IPS-20b (cell line): ENCODE results near the gene EVL.

ENCODE experiments used
- H3K27ac ChIP-seq: one replicate; pipeline ENCODE4 v1.5.1; 2013; ENCODE audit warnings: low read length
- H3K27me3 ChIP-seq: 2 replicates; pipeline ENCODE4 v1.6.1; 2013; ENCODE audit warnings: mild to moderate bottlenecking, low read length, inconsistent platforms; ENCODE audit not compliant: insufficient read depth
- H3K36me3 ChIP-seq: 2 replicates; pipeline ENCODE4 v1.6.1; 2013; ENCODE audit warnings: low read depth, mild to moderate bottlenecking, inconsistent platforms, low read length, moderate library complexity; ENCODE audit not compliant: insufficient read depth
- H3K4me1 ChIP-seq: 2 replicates; pipeline ENCODE4 v1.6.1; 2013; ENCODE audit warnings: mild to moderate bottlenecking, control low read depth, inconsistent platforms, low read length, moderate library complexity; ENCODE audit not compliant: insufficient read depth
- H3K4me3 ChIP-seq: 2 replicates; pipeline ENCODE4 v1.5.1; 2013; ENCODE audit warnings: mild to moderate bottlenecking, low read length, inconsistent platforms
- H3K9ac ChIP-seq: 2 replicates; pipeline ENCODE4 v1.6.1; 2013; ENCODE audit warnings: low read depth, mild to moderate bottlenecking, inconsistent platforms, low read length, moderate library complexity
- H3K9me3 ChIP-seq: 2 replicates; pipeline ENCODE4 v1.6.1; 2013; ENCODE audit warnings: mild to moderate bottlenecking, low read depth, low read length, inconsistent platforms; ENCODE audit not compliant: insufficient read depth

Gene EVL

DNA sequence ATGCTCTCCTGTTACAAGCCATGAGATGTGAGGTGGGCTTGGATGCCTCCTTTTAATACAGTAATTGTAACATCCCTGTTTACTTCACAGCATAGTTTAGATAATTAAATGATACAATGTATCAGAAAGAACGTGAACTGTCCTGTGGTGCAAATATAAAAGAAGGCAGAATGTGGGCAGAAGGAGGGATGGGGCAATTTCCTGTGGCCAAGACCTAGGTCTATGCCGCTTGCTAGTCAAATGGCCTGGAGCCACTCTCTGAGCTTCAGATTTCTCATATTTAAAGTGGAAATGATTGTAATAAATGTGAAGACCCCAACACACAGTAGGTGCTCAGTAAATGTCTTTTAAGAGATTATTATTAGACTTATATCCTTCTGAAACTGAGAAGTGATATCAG lies 24.0 kb upstream of the EVL start:
- Histone ChIP-seq H3K27ac (no peak overlapping the region), H3K4me3 (no peak overlapping the region), H3K9ac (no peak overlapping the region), H3K4me1 (no peaks in the 10 kb centered on the region), H3K36me3 (no peaks in the 10 kb centered on the region), H3K27me3 (no peaks in the 10 kb centered on the region), H3K9me3 (no peaks in the 10 kb centered on the region)

DNA sequence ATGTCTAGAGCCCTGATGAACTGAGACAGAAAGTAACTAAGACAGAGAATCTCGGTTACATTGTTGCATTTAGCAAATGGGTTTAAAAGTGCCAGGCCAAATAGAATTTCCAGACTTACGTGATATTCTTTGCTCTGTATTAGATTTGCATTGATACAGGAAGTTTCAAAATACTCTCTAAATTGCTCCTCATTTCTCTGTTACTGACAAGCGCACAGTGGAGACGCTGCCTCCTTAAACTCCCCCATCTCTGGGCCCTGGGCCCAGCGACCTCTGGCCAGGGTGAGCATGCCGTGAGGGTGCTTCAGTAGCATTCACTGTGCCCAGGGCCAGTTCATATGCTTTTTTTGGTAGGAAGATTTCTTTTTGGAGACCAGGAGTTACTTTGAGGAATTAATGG lies 22.9 kb upstream of the EVL start:
- Histone ChIP-seq H3K27me3 (no peaks in the 10 kb centered on the region), H3K4me3 (no peak overlapping the region), H3K36me3 (no peaks in the 10 kb centered on the region), H3K9me3 (no peaks in the 10 kb centered on the region), H3K9ac (no peak overlapping the region), H3K27ac (no peak overlapping the region), H3K4me1 (no peaks in the 10 kb centered on the region)

DNA sequence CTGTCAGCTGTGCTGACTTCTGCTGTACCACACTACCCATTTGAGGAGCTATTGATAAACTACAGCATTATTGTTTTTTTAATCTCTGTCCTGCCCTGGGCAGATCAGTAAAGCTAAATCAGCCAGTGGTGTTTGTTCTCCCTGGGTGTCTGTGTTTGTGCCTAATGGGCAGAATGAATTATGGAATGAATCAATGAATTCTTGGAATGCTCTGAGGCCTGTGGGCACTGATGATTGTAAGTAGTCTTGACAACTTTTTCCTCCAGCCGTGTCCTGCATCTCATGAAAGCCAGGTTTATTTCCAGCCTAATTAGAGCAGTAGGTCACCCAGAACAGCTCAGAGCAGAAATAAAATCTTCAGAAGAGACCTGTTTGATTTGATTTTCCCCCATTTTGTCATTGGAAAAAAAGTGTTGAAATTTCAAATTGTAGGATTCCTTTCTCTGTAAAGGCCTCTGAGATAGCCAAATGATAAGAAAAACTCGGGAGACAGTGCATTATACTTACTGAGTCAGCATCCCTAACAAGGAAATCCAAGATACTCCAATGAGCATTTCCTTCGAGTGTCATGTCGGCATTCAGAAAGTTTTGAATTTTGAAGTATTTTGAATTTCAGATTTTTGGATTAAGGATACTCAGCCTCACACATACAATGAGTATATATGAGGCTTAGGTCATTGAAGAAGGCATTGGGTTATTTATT lies 19.4 kb upstream of the EVL start:
- Histone ChIP-seq H3K27me3 (no peaks in the 10 kb centered on the region), H3K27ac (no peak overlapping the region), H3K9ac (no peak overlapping the region), H3K4me1 (no peaks in the 10 kb centered on the region), H3K36me3 (no peaks in the 10 kb centered on the region), H3K4me3 (no peak overlapping the region), H3K9me3 (no peaks in the 10 kb centered on the region)

DNA sequence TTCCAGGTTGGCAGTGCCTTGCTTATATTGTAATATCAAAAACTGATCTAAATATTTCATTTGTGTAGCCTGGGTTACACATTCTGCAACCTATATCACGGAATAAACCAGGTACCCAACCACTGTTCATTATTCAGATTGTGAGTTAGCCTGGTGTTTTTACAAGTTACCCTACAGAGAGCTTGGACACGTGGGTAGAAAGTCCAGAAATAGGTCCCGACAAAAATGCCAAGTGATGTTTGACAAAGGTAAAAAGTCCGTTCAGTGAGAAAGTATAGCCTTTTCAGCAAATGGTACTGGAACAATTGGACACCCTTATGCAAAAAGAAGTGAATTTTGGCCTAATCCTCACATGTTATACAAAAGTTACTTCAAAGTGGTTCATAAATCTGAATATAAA lies 17.6 kb upstream of the EVL start:
- Histone ChIP-seq H3K9me3 (no peaks in the 10 kb centered on the region), H3K9ac (no peak overlapping the region), H3K27ac (no peak overlapping the region), H3K27me3 (no peaks in the 10 kb centered on the region), H3K4me3 (no peak overlapping the region), H3K36me3 (no peaks in the 10 kb centered on the region), H3K4me1 (no peaks in the 10 kb centered on the region)

DNA sequence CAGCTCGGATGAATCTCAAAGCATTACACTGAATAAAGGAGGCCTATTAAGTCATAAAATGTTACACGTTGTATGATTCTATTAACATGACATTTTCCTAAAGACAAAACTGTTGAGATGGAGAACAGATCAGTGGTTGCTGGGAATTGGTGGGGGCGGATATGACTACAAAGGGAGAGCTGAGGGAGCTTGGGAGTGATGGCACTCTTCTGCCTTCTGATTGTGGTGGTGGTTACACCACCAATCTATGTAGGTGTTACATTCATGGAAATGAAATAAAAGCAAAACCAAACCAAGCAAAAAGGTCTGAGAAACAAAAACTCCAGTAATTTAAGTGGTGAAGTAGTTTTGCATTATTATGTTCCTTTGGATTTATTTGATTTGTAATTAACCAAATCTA lies 16.4 kb upstream of the EVL start:
- Histone ChIP-seq H3K27me3 (no peaks in the 10 kb centered on the region), H3K4me3 (no peak overlapping the region), H3K4me1 (no peaks in the 10 kb centered on the region), H3K36me3 (no peaks in the 10 kb centered on the region), H3K9ac (no peak overlapping the region), H3K9me3 (no peaks in the 10 kb centered on the region), H3K27ac (no peak overlapping the region)

DNA sequence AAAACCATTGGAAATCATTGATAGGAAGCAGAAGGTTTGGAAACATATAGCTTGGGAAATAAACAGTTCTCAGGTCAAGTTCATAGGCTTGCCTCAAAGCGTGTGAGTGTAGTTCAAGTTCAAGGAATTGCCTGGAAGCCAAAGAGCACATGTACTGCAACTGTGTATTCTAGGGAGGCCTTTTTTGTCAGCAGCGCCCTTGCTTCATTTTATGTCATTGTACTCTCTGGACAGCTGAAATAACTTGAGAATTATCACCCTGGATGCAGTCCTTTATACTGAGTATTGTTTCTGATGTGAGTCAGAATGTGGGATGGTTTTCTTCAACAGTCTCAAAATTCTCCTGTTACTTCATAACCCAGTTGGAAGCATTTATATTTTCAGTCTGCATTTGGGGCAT lies 16.0 kb upstream of the EVL start:
- Histone ChIP-seq H3K36me3 (no peaks in the 10 kb centered on the region), H3K27ac (no peak overlapping the region), H3K9ac (no peak overlapping the region), H3K4me1 (no peaks in the 10 kb centered on the region), H3K27me3 (no peaks in the 10 kb centered on the region), H3K9me3 (no peaks in the 10 kb centered on the region), H3K4me3 (no peak overlapping the region)

DNA sequence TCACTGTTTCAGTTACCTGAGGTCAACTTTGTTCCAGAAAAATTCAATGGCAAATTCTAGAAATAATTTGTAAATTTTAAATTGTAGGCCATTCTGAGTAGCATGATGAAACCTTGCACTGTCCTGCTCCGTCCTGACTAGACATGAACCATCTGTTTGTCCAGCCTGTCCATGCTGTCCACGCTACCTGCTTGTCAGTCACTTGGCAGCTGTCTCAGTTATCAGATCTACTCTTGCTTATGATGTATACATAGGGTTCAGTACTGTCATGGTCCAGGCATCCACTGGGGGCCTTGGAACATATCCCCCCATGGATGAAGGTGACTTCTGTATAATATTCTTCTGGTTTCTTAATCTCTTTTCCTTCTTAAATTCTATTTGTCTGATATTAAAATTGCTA lies 14.1 kb upstream of the EVL start:
- Histone ChIP-seq H3K27ac (no peak overlapping the region), H3K9me3 (no peaks in the 10 kb centered on the region), H3K36me3 (no peaks in the 10 kb centered on the region), H3K27me3 (no peaks in the 10 kb centered on the region), H3K4me3 (no peak overlapping the region), H3K9ac (no peak overlapping the region), H3K4me1 (no peaks in the 10 kb centered on the region)

DNA sequence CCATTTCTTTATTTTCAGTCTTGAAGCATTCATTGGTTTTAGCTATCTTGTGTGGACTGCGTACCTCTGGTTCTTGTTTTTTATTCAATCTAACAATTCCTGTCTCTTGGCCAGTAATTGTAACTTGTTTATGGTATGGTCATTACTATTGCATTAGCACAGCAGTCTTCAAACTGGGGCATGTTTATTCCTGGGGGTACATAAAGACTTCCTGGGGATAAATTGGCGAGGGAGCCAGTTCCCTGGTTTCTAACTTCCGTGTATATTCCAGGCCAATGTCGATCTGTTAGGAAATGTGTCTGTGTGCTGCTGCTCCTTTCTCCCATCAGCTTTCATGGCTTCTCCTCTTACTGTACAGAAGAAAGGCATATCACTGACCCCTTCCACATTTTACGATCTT lies 13.7 kb upstream of the EVL start:
- Histone ChIP-seq H3K9me3 (no peaks in the 10 kb centered on the region), H3K4me1 (no peaks in the 10 kb centered on the region), H3K4me3 (no peak overlapping the region), H3K27me3 (no peaks in the 10 kb centered on the region), H3K27ac (no peak overlapping the region), H3K9ac (no peak overlapping the region), H3K36me3 (no peaks in the 10 kb centered on the region)

DNA sequence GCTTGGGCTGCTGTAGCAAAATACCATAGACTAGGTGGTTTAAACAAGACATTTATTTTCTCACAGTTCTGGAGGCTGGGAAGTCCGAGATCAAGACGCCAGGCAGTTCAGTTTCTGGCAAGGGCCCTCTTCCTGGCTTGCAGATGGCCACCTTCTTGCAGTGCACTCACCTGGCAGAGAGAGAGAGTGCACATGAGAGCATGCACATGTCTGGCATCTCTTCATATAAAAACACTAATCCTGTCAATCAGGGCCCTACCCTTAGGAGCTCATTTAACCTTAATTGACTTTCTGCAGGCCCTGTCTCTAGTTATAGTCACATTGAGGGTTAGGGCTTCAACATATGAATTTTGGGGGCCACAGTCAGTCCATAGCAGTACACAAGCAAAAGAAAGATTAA lies 12.4 kb upstream of the EVL start:
- H3K4me1 ChIP-seq: no peaks in the 10 kb centered on the region
- H3K27me3 ChIP-seq: no peaks in the 10 kb centered on the region
- no peaks in the 10 kb centered on the region for H3K36me3 ChIP-seq
- no peaks in the 10 kb centered on the region for H3K9me3 ChIP-seq
- H3K27ac ChIP-seq: no peak overlapping the region
- no peak overlapping the region for H3K4me3 ChIP-seq
- no peak overlapping the region for H3K9ac ChIP-seq

DNA sequence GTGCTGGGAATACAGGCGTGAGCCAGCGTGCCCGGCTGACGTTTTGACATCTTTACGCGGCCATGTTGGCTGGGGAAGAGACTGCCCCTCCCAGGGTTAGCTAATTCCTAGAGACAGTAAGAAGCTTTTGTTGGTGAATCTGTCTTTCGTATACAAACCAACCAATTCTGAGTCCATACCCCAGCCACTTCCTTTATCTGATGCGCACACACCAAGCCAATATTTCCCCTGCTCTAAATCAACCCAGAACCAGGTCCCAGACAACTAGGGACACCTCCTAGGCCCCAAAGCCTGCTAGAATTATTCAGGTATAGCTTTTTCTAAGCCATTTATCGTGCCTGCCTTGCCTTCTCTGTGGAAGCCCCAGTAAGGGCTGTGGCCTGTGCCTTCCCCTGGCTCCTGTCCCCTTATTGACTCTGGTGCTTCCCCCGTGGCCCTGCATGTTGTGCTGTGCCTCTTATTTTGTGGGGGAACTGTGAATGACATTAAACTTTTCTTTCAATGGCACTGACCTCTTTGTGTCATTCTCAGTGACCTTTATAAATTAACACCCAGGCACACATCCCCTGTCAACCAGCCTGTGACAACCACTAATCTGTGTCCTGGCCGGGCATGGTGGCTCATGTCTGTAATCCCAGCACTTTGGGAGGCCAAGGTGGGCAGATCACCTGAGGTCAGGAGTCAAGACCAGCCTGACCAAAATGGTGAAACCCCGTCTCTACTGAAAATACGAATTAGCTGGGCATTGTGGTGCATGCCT lies 10.7 kb upstream of the EVL start:
- Histone ChIP-seq H3K4me1 (no peaks in the 10 kb centered on the region), H3K9ac (no peak overlapping the region), H3K27me3 (no peaks in the 10 kb centered on the region), H3K4me3 (no peak overlapping the region), H3K36me3 (no peaks in the 10 kb centered on the region), H3K27ac (no peak overlapping the region), H3K9me3 (no peaks in the 10 kb centered on the region)

DNA sequence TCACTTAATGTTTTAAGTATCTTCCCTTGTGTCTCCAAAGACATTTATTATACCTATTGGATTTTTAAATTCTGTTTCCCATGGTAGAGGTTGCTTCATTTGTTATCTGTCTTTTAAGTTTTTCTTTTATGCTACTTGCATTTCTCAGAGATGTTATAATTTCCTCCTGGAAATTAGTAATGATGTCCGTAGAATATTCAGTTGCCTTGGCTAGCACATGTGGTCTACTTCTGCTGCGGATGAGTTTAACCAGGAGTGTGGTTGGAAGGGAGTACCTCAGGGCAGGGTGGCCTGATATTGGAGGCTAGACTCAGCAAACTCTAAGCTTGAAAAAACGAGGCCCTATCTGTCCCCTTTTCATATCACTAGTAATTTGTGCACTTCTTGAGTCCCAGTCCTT lies 8.8 kb upstream of the EVL start:
- Histone ChIP-seq H3K9ac (no peak overlapping the region), H3K4me1 (no peaks in the 10 kb centered on the region), H3K27ac (no peak overlapping the region), H3K4me3 (no peak overlapping the region), H3K9me3 (no peaks in the 10 kb centered on the region), H3K36me3 (no peaks in the 10 kb centered on the region), H3K27me3 (no peaks in the 10 kb centered on the region)

DNA sequence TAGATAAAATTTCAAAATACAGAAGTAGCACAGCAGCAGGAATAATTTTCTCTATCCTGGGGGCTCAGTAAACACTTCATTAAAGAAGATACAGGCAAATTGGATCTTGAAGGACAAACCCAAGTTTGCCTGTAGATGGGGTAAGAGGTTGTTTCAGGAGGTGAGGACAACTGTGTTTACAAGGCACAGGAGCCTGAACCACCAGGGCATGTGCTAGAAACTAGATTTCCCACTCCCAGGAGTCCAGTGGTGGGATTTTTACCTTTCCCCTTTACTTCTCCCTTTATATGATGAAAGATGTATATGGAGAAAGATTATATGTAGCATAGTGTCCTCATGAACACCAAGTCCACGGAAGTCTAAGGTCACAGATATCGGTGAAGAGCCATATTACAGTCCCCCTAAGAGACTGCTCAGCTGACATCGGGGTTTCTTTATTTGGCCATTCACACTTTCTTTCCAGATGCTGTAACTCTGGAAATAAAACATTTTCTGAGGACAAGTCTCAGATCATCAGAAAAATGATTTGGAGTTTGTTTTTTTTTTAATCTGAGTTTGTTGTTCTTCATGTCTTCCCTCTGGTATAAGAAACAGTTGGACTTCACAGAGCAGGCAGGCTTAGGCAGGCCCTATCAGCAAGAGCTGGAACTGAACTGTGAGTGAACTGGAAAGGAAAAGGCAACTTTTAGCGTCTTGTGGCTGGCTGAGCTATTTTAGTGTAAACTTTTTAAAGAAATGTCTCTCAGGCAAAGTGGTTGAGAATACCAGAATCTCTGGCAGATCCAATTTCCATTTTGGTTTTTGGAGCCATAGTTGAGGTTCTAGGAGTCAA lies 8.0 kb upstream of the EVL start:
- H3K9ac ChIP-seq: no peak overlapping the region
- no peaks in the 10 kb centered on the region for H3K4me1 ChIP-seq
- H3K4me3 ChIP-seq: no peak overlapping the region
- H3K9me3 ChIP-seq: no peaks in the 10 kb centered on the region
- no peaks in the 10 kb centered on the region for H3K36me3 ChIP-seq
- no peaks in the 10 kb centered on the region for H3K27me3 ChIP-seq
- H3K27ac ChIP-seq: no peak overlapping the region
